Keratinocyte (primary cell): ENCODE results near the gene SMYD1.

ENCODE experiments used
- EZH2 ChIP-seq: IDR thresholded peaks from one replicate; pipeline ENCODE4 v1.6.1; 2012; ENCODE audit warnings: inconsistent platforms, mild to moderate bottlenecking, low read length, moderate library complexity
- TF ChIP-seq, protein P1 (sequence below), 3 experiments: IDR thresholded peaks in 1 of 3; conservative IDR thresholded peaks in 1 of 3; optimal IDR thresholded peaks in 1 of 3; 2 replicates in 2 of 3; 3 replicates in 1 of 3; pipeline versions ENCODE3 to v1.5.1; 2011; ENCODE audit warnings: low read length in 3 of 3, mild to moderate bottlenecking in 3 of 3, moderate library complexity in 2 of 3, control low read depth in 1 of 3, inconsistent platforms in 1 of 3; ENCODE audit not compliant: insufficient read depth in 2 of 3; ENCODE audit errors: extremely low read depth in 1 of 3

DNA sequence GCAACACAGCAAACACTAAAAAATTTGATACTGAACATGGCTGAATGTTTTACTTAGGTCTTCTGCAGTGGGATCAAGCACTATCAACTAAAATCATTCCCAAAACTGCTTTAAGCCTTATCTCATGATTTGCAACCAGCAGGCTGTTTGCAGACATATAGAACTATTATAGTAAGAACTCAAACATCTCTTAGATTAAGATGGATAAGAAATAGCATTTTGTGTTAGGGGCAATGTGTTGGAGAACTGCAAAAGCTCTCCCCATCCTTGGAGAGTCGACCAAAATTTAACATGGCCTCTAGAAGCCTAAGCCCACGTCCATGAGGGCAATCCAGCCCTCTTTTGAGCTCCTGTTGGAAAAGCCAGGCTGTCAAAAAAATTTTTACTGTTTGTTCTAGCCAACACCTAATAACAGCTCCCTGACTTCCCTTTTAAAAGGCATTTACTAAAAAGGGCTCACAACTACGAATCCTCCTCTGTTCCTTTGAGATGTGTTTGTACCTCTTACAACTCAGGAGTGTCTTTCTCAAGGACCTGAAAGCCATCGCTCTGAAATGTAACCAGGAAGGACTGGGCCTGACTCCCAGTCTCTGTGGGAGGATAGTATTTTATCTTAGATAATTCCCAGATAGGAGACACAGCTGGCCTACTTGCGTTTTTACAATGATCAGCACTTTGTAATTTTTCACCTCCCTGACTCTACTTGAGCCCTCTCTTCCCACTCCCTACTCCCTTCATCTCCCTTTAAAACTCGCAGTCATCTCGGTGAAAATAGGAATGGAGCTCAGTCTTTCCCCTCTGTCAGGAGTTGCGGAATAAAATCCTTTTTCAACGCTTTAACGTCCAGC is 13.5 kb upstream of the SMYD1 start:
- TF ChIP-seq, protein P1, sequence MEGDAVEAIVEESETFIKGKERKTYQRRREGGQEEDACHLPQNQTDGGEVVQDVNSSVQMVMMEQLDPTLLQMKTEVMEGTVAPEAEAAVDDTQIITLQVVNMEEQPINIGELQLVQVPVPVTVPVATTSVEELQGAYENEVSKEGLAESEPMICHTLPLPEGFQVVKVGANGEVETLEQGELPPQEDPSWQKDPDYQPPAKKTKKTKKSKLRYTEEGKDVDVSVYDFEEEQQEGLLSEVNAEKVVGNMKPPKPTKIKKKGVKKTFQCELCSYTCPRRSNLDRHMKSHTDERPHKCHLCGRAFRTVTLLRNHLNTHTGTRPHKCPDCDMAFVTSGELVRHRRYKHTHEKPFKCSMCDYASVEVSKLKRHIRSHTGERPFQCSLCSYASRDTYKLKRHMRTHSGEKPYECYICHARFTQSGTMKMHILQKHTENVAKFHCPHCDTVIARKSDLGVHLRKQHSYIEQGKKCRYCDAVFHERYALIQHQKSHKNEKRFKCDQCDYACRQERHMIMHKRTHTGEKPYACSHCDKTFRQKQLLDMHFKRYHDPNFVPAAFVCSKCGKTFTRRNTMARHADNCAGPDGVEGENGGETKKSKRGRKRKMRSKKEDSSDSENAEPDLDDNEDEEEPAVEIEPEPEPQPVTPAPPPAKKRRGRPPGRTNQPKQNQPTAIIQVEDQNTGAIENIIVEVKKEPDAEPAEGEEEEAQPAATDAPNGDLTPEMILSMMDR (optimal IDR thresholded peaks at IDR 0.05 in 1 of 3, IDR thresholded peaks at IDR 0.05 in 1 of 3, conservative IDR thresholded peaks at IDR 0.05 in 1 of 3; ENCODE audit: extremely low read depth in 1 of 3, insufficient read depth in 2 of 3, low read length in 3 of 3) = no peak
- TF ChIP-seq EZH2 = no peak
